ENCODE data around the gene C4orf50.
"Not testable (repeated sequence)": the region's sequence is repeated elsewhere in the genome, so short reads cannot be mapped to it uniquely, and the experiment has no call there.

The C4orf50 gene

GRCh38 chr4:6008766-6009385, 9.4 kb downstream of the C4orf50 start (continued):
- TF ChIP-seq CREB5 (CRISPR knock-in tag; IDR thresholded peaks at IDR 0.05; ENCODE audit: low read depth) (no peak), BACH2 (CRISPR knock-in tag; IDR thresholded peaks at IDR 0.05; ENCODE audit: borderline replicate concordance) (no peak), ZNF565 (CRISPR knock-in tag; conservative IDR thresholded peaks at IDR 0.05; ENCODE audit: low read depth) (no peak), TSHZ2 (CRISPR knock-in tag; IDR thresholded peaks at IDR 0.05) (no peak), ZC3H10 (CRISPR knock-in tag; IDR thresholded peaks at IDR 0.05) (no peak), PPARA (CRISPR knock-in tag; IDR thresholded peaks at IDR 0.05; ENCODE audit: borderline replicate concordance) (no peak)

- no peak for ATAC-seq
- TF ChIP-seq ZC3H10 (CRISPR knock-in tag; IDR thresholded peaks at IDR 0.05) (no peak), ESRRG (CRISPR knock-in tag; IDR thresholded peaks at IDR 0.05) (no peak), PPARA (CRISPR knock-in tag; IDR thresholded peaks at IDR 0.05; ENCODE audit: borderline replicate concordance) (no peak), TSHZ2 (CRISPR knock-in tag; IDR thresholded peaks at IDR 0.05) (no peak)
Observed at GRCh38 chr4:6008092-6008551, 10.1 kb downstream of the C4orf50 start.

GRCh38 chr4:6005175-6005574, 13.1 kb downstream of the C4orf50 start:
- no peak for ATAC-seq
- TF ChIP-seq CSDC2 (CRISPR knock-in tag; IDR thresholded peaks at IDR 0.05) (no peak), CREB5 (CRISPR knock-in tag; IDR thresholded peaks at IDR 0.05; ENCODE audit: low read depth) (no peak), ZNF565 (CRISPR knock-in tag; conservative IDR thresholded peaks at IDR 0.05; ENCODE audit: low read depth) (no peak), ARNTL (CRISPR knock-in tag; IDR thresholded peaks at IDR 0.05; ENCODE audit: borderline replicate concordance, low read depth) (no peak), ZNF8 (CRISPR knock-in tag; IDR thresholded peaks at IDR 0.05) (no peak)

- ATAC-seq, result not testable (repeated sequence)
Observed at GRCh38 chr4:6003485-6003884, 14.7 kb downstream of the C4orf50 start.

- no peak for ATAC-seq
- TF ChIP-seq ZC3H10 (CRISPR knock-in tag; IDR thresholded peaks at IDR 0.05) (no peak), CREB5 (CRISPR knock-in tag; IDR thresholded peaks at IDR 0.05; ENCODE audit: low read depth) (no peak), GLIS3 (CRISPR knock-in tag; IDR thresholded peaks at IDR 0.05) (no peak), ZNF70 (CRISPR knock-in tag; IDR thresholded peaks at IDR 0.05) (no peak), RARB (CRISPR knock-in tag; IDR thresholded peaks at IDR 0.05) (no peak), ZNF8 (CRISPR knock-in tag; IDR thresholded peaks at IDR 0.05) (no peak), ZNF565 (CRISPR knock-in tag; conservative IDR thresholded peaks at IDR 0.05; ENCODE audit: low read depth) (no peak), ARNTL (CRISPR knock-in tag; IDR thresholded peaks at IDR 0.05; ENCODE audit: borderline replicate concordance, low read depth) (no peak), CSRNP3 (CRISPR knock-in tag; IDR thresholded peaks at IDR 0.05) (no peak)
Observed at GRCh38 chr4:6002926-6003325, 15.3 kb downstream of the C4orf50 start.

Measured in SK-N-SH treated with all-trans-retinoic acid at 6 μM for 48 hours (cell line).